Epidermal melanocyte (primary cell): ENCODE data around the gene PPP1R1A.

Source experiments
- DNase-seq: peaks from one replicate; pipeline ENCODE4 v3.0.0; 2011; ENCODE audit warnings: low spot score; ENCODE audit not compliant: insufficient read length

Gene PPP1R1A

DNA sequence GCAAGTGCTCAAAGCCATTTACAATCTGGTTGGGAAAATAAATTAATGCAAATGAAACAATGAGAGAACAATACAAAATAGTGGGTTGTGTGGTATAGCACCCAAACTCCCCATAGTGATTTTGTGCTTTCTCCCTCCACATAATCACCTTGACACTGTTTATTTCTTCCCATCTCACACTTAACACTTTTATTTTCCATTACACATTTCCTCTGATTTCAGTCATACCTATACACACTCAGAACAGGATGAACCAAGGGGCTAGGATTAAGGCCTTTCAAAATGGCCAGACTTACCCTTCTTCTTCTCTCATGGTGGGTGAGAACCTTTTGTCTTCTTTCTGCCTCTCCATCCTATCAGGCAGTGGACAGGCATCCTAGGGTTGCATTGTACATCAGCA is 53.0 kb downstream of the PPP1R1A start:
- no peak for DNase-seq

DNA sequence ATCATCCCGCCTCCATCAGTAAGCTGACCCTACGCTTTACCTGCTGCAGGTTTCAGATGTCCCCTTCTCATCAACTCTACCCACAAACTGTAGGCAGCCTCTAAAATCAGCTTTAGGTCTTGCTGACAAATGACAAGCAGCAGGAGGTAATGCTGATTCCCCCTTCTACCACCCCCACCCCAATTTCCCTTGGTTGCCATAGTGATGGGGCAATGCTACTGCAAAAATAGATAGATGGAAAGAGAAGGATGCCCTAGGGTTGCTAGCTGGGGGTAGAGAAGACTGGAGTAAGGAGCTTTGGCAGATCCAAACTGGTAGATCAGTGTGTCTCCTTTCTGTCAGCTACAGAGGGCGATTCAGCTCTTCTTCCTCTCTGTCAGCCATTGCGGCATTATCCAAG is 58.9 kb downstream of the PPP1R1A start:
- no peak for DNase-seq
